ENCODE measurements around the gene TOR4A. TPM values are rescaled to one million over a fixed set of nuclear protein-coding genes. Genes with fewer than 3 reads are reported as not detected.

The TOR4A gene
- total and polyA plus RNA-seq, 10 of the 15 experiments (the other 5 are each of a cell fraction or from before 2014, with no cell fraction given): 2.0 to 19.9 (median 3.7) TPM

GRCh38 chr9:137271696-137272076 is 5.8 kb upstream of the TOR4A start:
- Histone ChIP-seq H3K27me3 (replicated peaks in 1 of 2; ENCODE audit: control insufficient read depth in 2 of 2, insufficient read depth in 2 of 2, low read length in 1 of 2) (no peaks in the 10 kb centered on the region), H4K20me1 (ENCODE audit: control insufficient read depth, insufficient read depth) (no peaks in the 10 kb centered on the region), H2AFZ (ENCODE audit: control insufficient read depth, low read depth, low read length) (no peak overlapping the region), H3K27ac (ENCODE audit: control insufficient read depth, insufficient read depth) (no peak overlapping the region), H3K79me2 (ENCODE audit: control insufficient read depth, insufficient read depth, low read length) (0 out of 2 replicates have a peak, but pooled peaks cover 2% of the 10 kb centered on the region), H3K4me2 (ENCODE audit: control insufficient read depth, insufficient read depth) (no peak overlapping the region), H3K9me3 (replicated peaks; ENCODE audit: control insufficient read depth, insufficient read depth, low read length) (no peaks in the 10 kb centered on the region), H3K36me3 (ENCODE audit: control insufficient read depth in 2 of 2, insufficient read depth in 2 of 2, low read length in 1 of 2) (peaks cover 6 to 8% of the 10 kb centered on the region in 2 experiments; a peak in 3 of 4 replicates), H3K9ac (ENCODE audit: control insufficient read depth, insufficient read depth, low read length) (no peak overlapping the region), H3K4me3 (no peak overlapping the region), H3K4me1 (ENCODE audit: control insufficient read depth, insufficient read depth, low read length) (peaks cover 43% of the 10 kb centered on the region)
- no peak for ATAC-seq
- CTCF ChIA-PET: no interaction called here
- SMC1A ChIA-PET (ENCODE audit: uncharacterized antibody, unreplicated experiment): no interaction called here
- intact Hi-C loops (cut with micrococcal nuclease; ENCODE audit: unreplicated experiment) (no loop called here), in situ Hi-C loops (cut with MboI) (no loop called here)
- RAD21 ChIA-PET (ENCODE audit: unreplicated experiment): interaction anchor here (0.6 kb wide), 1 partner anchor 17 kb away, joined by 3 read pairs; no protein-coding TSS in a partner anchor
- POLR2A ChIA-PET: interaction anchor here (0.6 kb wide), 1 partner anchor 61 kb away, joined by 3 read pairs; no protein-coding TSS in a partner anchor
- no peak for DNase-seq (ENCODE audit: low read depth, low spot score)
- no peak for FAIRE-seq
- 33% methylated on average over 3 of the region's 3 CpGs for WGBS (ENCODE audit: insufficient coverage, insufficient replicate concordance, low lambda C conversion rate, missing lambda C conversion rate)
- BruUV-seq (replicated peaks): no TSS peak
- TF ChIP-seq MYC (IDR thresholded peaks at IDR 0.05; ENCODE audit: insufficient read depth, insufficient read length, insufficient replicate concordance, low read length, severe bottlenecking) (no peak), CHD1 (IDR thresholded peaks at IDR 0.05; ENCODE audit: low read depth, low read length) (no peak), E4F1 (IDR thresholded peaks at IDR 0.05; ENCODE audit: borderline replicate concordance, partially characterized antibody) (no peak), SIX5 (IDR thresholded peaks at IDR 0.05; ENCODE audit: low read depth, low read length, severe bottlenecking) (no peak), ETV6 (conservative IDR thresholded peaks at IDR 0.05 in 1 of 2, IDR thresholded peaks at IDR 0.05 in 1 of 2; ENCODE audit: borderline replicate concordance in 1 of 2, low read depth in 1 of 2) (no peak), CREB1 (IDR thresholded peaks at IDR 0.05; ENCODE audit: low read depth) (no peak), CBX3 (IDR thresholded peaks at IDR 0.05; ENCODE audit: borderline replicate concordance, low read depth) (no peak), PML (IDR thresholded peaks at IDR 0.05; ENCODE audit: low read length) (no peak), BCL3 (IDR thresholded peaks at IDR 0.05; ENCODE audit: borderline replicate concordance, insufficient read depth, low read depth, low read length, poor library complexity, severe bottlenecking) (no peak), POLR2A (IDR thresholded peaks at IDR 0.05; ENCODE audit: low read depth, low read length) (no peak), KDM1A (IDR thresholded peaks at IDR 0.05; ENCODE audit: borderline replicate concordance) (no peak), ZBTB40 (IDR thresholded peaks at IDR 0.05; ENCODE audit: borderline replicate concordance) (no peak), KAT2A (conservative IDR thresholded peaks at IDR 0.05; ENCODE audit: control insufficient read depth, low read depth, low read length) (no peak), SMAD5 (IDR thresholded peaks at IDR 0.05; ENCODE audit: low read depth) (no peak), HDGF (IDR thresholded peaks at IDR 0.05) (no peak), LARP7 (IDR thresholded peaks at IDR 0.05) (no peak), GATAD2B (conservative IDR thresholded peaks at IDR 0.05; ENCODE audit: low read depth) (no peak)

Measured in GM12878 (cell line).